K562 (cell line): ENCODE measurements around the gene MBD3L4. TPM values are rescaled to one million over a fixed set of nuclear protein-coding genes. Genes with fewer than 3 reads are reported as not detected.

Experiments used
- IRF2 ChIP-seq: sonication (generic); formaldehyde crosslinking; IDR thresholded peaks from 2 replicates; pipeline ENCODE4 v1.8.1; 2022; ENCODE audit warnings: mild to moderate bottlenecking, missing genetic modification reagents
- MAZ ChIP-seq, 2 experiments: fragments of 450-650 bp in 1 of 2; sonication (generic) in 1 of 2; formaldehyde crosslinking; IDR thresholded peaks in 1 of 2; conservative IDR thresholded peaks in 1 of 2; 2 replicates each; pipeline versions ENCODE4 v1.4.0 to v1.5.0; 2020; ENCODE audit warnings: mild to moderate bottlenecking in 1 of 2, missing genetic modification reagents in 1 of 2
- NR2C1 ChIP-seq, 2 experiments: fragments of 450-650 bp; IDR thresholded peaks; 2 replicates each; pipeline ENCODE4 v1.6.1; 2017; ENCODE audit warnings: mild to moderate bottlenecking in 2 of 2, antibody characterized with exemption in 1 of 2, inconsistent platforms in 1 of 2, missing compliant biosample characterization in 1 of 2, missing genetic modification characterization in 1 of 2
- SIX5 ChIP-seq, 2 experiments: IDR thresholded peaks; 2 replicates each; pipeline ENCODE4 v1.6.1; 2011; ENCODE audit warnings: low read length in 2 of 2, borderline replicate concordance in 1 of 2, low read depth in 1 of 2, mild to moderate bottlenecking in 1 of 2, moderate library complexity in 1 of 2; ENCODE audit not compliant: insufficient read depth in 1 of 2
- TAF1 ChIP-seq: IDR thresholded peaks from 2 replicates; pipeline ENCODE4 v1.6.1; 2011; ENCODE audit warnings: mild to moderate bottlenecking, low read length, moderate library complexity; ENCODE audit not compliant: insufficient read depth, control insufficient read depth, severe bottlenecking; ENCODE audit errors: extremely low read depth
- ZBTB7A ChIP-seq: IDR thresholded peaks from 2 replicates; pipeline ENCODE4 v1.6.1; 2011; ENCODE audit warnings: low read depth, mild to moderate bottlenecking, low read length, moderate library complexity, borderline replicate concordance; ENCODE audit not compliant: control insufficient read depth
- ZC3H11A ChIP-seq: IDR thresholded peaks from 2 replicates; pipeline ENCODE4 v1.6.1; 2012; ENCODE audit warnings: low read depth, low read length, improper control_type of control experiment
- ZNF699 ChIP-seq: fragments of 250-450 bp; sonication (Bioruptor Pico); IDR thresholded peaks from 2 replicates; pipeline ENCODE4 v1.8.0; 2021; ENCODE audit warnings: mild to moderate bottlenecking, moderate library complexity; ENCODE audit not compliant: insufficient replicate concordance
- ZSCAN29 ChIP-seq: fragments of 450-650 bp; IDR thresholded peaks from 2 replicates; pipeline ENCODE4 v1.6.1; 2017
- polyA plus RNA-seq, 8 experiments: library from polyadenylated mRNA; depleted of rRNA in 4 of 8; stranded (reverse) in 5 of 8; unstranded in 3 of 8; fragments of >200 nt; fragmentation: Nextera tagmentation in 2 of 8; fragmentation: Illumina TruSeq in 1 of 8; extraction: Ambion mirVana in 2 of 8; extraction: Trizol in 1 of 8; gene quantifications; 2 replicates each; pipeline versions ENCODE4 v1.2.1 to v1.2.3, GENCODE V29; 2011 to 2014; ENCODE audit warnings: inconsistent platforms in 1 of 8, missing spikeins in 1 of 8
- total RNA-seq, 7 experiments: library from RNA; depleted of rRNA in 6 of 7; stranded (reverse); fragments of >200 nt in 6 of 7; fragmentation: Illumina TruSeq in 2 of 7; extraction: Trizol in 2 of 7; gene quantifications; 2 replicates each; pipeline versions ENCODE4 v1.2.1 to v1.2.3, GENCODE V29; 2011 to 2021; ENCODE audit warnings: low replicate concordance in 1 of 7
- TF ChIP-seq, protein P1 (sequence below), 2 experiments: fragments of 450-650 bp in 1 of 2; sonication (generic) in 1 of 2; formaldehyde crosslinking in 1 of 2; IDR thresholded peaks; 2 replicates each; pipeline versions ENCODE4 v1.7.1 to v1.9.0; 2016 to 2022; ENCODE audit warnings: inconsistent platforms in 1 of 2, mild to moderate bottlenecking in 1 of 2, missing genetic modification reagents in 1 of 2

Gene MBD3L4
- total and polyA plus RNA-seq, 9 of the 15 experiments (the other 6 are each of a cell fraction or from before 2014, with no cell fraction given), result not detected

DNA sequence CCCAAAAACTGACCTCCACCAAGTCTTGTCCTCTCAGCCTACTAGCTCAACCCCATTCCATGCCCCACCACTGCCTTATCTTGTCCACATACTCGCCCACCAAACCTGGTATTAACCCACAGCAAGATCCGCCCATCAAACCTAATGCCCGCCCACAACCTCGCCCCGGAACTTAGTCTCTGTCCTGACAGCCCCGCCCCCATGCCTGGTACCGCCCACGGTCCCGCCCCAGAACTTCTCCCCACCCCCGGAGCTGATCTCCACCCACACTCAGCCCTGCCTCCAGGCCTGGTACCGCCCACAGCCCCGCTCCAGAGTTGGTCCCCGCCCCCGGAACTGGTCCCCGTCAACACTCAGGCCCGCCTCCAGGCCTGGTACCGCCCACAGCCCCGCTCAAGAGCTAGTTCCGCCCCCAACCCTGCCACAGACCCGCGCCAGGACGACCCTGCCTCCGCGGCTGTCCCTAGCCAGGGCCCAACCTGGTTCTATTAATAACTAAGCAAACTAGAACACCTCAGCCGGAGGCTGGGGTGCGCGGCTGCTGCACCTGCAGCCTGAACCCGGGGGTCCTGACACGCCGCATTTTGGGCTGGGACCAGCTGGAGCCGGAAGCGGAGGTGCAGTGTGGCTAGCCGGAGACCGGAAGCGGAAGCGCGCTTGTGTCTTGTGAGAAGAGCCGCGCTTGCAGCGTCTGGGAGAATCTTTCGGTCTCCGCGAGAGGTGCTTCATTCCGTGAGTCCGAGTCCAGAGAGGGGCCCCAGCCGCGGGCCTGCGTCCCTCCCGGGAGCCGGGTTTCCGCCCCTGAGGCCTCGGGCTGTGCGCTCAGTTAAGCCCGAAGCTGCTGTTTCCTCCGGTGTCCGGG, 29.3 kb upstream of the MBD3L4 start, which contains the start of gene ZNF557 (continued):
- TF ChIP-seq ZC3H11A (no peak), ZNF699 (CRISPR knock-in tag) (no peak), ZBTB7A (peak; percentile 61; the same call in 1 of the 2 replicates), IRF2 (CRISPR knock-in tag) (no peak), MAZ (CRISPR knock-in tag; conservative IDR thresholded peaks at IDR 0.05 in 1 of 2, IDR thresholded peaks at IDR 0.05 in 1 of 2) (peak; percentile 51 to 59), ZSCAN29 (no peak), TAF1 (peak; percentile 67), NR2C1 (IDR thresholded peaks at IDR 0.05) (peak; percentile 63), NR2C1 (tag; IDR thresholded peaks at IDR 0.05) (peak; percentile 82), SIX5 (IDR thresholded peaks at IDR 0.05; ENCODE audit: borderline replicate concordance in 1 of 2, insufficient read depth in 1 of 2, low read depth in 1 of 2, low read length in 2 of 2) (peak in 1 of 2 experiments; percentile 4; a peak in 1 of 4 replicates)
- TF ChIP-seq, protein P1, sequence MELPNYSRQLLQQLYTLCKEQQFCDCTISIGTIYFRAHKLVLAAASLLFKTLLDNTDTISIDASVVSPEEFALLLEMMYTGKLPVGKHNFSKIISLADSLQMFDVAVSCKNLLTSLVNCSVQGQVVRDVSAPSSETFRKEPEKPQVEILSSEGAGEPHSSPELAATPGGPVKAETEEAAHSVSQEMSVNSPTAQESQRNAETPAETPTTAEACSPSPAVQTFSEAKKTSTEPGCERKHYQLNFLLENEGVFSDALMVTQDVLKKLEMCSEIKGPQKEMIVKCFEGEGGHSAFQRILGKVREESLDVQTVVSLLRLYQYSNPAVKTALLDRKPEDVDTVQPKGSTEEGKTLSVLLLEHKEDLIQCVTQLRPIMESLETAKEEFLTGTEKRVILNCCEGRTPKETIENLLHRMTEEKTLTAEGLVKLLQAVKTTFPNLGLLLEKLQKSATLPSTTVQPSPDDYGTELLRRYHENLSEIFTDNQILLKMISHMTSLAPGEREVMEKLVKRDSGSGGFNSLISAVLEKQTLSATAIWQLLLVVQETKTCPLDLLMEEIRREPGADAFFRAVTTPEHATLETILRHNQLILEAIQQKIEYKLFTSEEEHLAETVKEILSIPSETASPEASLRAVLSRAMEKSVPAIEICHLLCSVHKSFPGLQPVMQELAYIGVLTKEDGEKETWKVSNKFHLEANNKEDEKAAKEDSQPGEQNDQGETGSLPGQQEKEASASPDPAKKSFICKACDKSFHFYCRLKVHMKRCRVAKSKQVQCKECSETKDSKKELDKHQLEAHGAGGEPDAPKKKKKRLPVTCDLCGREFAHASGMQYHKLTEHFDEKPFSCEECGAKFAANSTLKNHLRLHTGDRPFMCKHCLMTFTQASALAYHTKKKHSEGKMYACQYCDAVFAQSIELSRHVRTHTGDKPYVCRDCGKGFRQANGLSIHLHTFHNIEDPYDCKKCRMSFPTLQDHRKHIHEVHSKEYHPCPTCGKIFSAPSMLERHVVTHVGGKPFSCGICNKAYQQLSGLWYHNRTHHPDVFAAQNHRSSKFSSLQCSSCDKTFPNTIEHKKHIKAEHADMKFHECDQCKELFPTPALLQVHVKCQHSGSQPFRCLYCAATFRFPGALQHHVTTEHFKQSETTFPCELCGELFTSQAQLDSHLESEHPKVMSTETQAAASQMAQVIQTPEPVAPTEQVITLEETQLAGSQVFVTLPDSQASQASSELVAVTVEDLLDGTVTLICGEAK (IDR thresholded peaks at IDR 0.05), result peak; percentile 97
- TF ChIP-seq, protein P1 (CRISPR knock-in tag; IDR thresholded peaks at IDR 0.05), result no peak
